ENCODE results near the gene HECW1.

Gene HECW1

GRCh38 chr7:43502941-43503340 is 390.5 kb downstream of the HECW1 start:
- TF ChIP-seq FOXM1 (IDR thresholded peaks at IDR 0.05; ENCODE audit: borderline replicate concordance, low read depth) (no peak), REST (IDR thresholded peaks at IDR 0.05; ENCODE audit: low read depth) (no peak), RAD21 (IDR thresholded peaks at IDR 0.05; ENCODE audit: low read depth) (no peak), NFIC (IDR thresholded peaks at IDR 0.05) (no peak), CEBPB (IDR thresholded peaks at IDR 0.05) (no peak), USF1 (IDR thresholded peaks at IDR 0.05) (no peak), EGR1 (IDR thresholded peaks at IDR 0.05) (no peak), TCF12 (IDR thresholded peaks at IDR 0.05; ENCODE audit: low read depth) (no peak), MAX (IDR thresholded peaks at IDR 0.05) (no peak), TAF1 (IDR thresholded peaks at IDR 0.05; ENCODE audit: low read depth) (no peak), EP300 (IDR thresholded peaks at IDR 0.05; ENCODE audit: borderline replicate concordance) (no peak), CREB1 (IDR thresholded peaks at IDR 0.05; ENCODE audit: low read depth) (no peak), ZBTB7A (IDR thresholded peaks at IDR 0.05; ENCODE audit: low read depth) (no peak), YY1 (IDR thresholded peaks at IDR 0.05; ENCODE audit: low read depth) (no peak), TEAD4 (IDR thresholded peaks at IDR 0.05) (no peak)

DNA sequence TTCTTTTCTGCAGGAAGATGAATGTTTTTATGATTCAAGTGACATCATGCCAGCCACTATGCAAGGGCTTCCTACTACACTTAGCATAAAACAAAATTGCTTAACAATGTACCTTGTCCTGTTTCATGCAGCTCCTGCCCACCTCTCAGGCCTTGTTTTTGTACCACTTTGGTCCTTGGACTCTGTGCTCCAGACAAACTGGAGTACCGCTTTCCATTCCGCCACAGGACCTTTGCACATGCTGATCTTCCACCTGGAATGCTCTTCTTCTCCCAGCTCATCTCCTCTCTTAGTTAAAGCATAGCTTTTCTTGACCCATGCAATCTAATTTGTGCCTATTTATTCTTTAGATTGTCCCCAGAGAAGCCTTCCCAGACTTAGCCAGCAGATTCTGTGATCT is 393.0 kb downstream of the HECW1 start:
- TF ChIP-seq TAF1 (IDR thresholded peaks at IDR 0.05; ENCODE audit: low read depth) (no peak), ZBTB7A (IDR thresholded peaks at IDR 0.05; ENCODE audit: low read depth) (no peak), FOXM1 (IDR thresholded peaks at IDR 0.05; ENCODE audit: borderline replicate concordance, low read depth) (no peak), CEBPB (IDR thresholded peaks at IDR 0.05) (no peak), EP300 (IDR thresholded peaks at IDR 0.05; ENCODE audit: borderline replicate concordance) (no peak), USF1 (IDR thresholded peaks at IDR 0.05) (no peak), EGR1 (IDR thresholded peaks at IDR 0.05) (no peak), RAD21 (IDR thresholded peaks at IDR 0.05; ENCODE audit: low read depth) (no peak), CREB1 (IDR thresholded peaks at IDR 0.05; ENCODE audit: low read depth) (no peak), MAX (IDR thresholded peaks at IDR 0.05) (no peak), TCF12 (IDR thresholded peaks at IDR 0.05; ENCODE audit: low read depth) (no peak), TEAD4 (IDR thresholded peaks at IDR 0.05) (no peak)

DNA sequence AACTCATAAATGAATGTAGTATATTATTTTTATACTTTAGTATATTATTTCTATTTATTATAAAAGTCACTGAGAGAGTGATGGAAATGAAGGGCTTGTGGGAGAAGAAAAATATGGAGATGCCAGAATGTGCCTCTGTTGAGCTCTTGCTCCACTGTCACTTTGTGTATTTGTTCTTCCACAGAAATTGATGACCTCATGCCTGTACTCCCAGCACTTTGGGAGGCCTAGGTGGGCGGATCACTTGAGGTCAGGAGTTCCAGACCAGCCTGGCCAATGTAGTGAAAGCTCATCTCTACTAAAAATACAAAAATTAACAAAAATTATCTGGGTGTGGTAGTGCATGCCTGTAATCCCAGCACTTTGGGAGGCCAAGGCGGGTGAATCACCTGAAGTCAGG is 394.0 kb downstream of the HECW1 start:
- TF ChIP-seq TEAD4 (IDR thresholded peaks at IDR 0.05), result no peak

- TF ChIP-seq EP300 (IDR thresholded peaks at IDR 0.05; ENCODE audit: borderline replicate concordance), result no peak
- no peak for TF ChIP-seq MAX (IDR thresholded peaks at IDR 0.05)
- no peak for TF ChIP-seq CREB1 (IDR thresholded peaks at IDR 0.05; ENCODE audit: low read depth)
- no peak for TF ChIP-seq TEAD4 (IDR thresholded peaks at IDR 0.05)
These were observed 396.0 kb downstream of the HECW1 start for GRCh38 chr7:43508461-43508860.

- TF ChIP-seq EGR1 (IDR thresholded peaks at IDR 0.05) (no peak), TCF12 (IDR thresholded peaks at IDR 0.05; ENCODE audit: low read depth) (no peak), RAD21 (IDR thresholded peaks at IDR 0.05; ENCODE audit: low read depth) (no peak), CREB1 (IDR thresholded peaks at IDR 0.05; ENCODE audit: low read depth) (no peak), EP300 (IDR thresholded peaks at IDR 0.05; ENCODE audit: borderline replicate concordance) (no peak), NFIC (IDR thresholded peaks at IDR 0.05) (no peak), USF1 (IDR thresholded peaks at IDR 0.05) (no peak), TEAD4 (IDR thresholded peaks at IDR 0.05) (no peak), REST (IDR thresholded peaks at IDR 0.05; ENCODE audit: low read depth) (no peak), YY1 (IDR thresholded peaks at IDR 0.05; ENCODE audit: low read depth) (no peak), FOXM1 (IDR thresholded peaks at IDR 0.05; ENCODE audit: borderline replicate concordance, low read depth) (no peak), CEBPB (IDR thresholded peaks at IDR 0.05) (no peak), TAF1 (IDR thresholded peaks at IDR 0.05; ENCODE audit: low read depth) (no peak), ZBTB7A (IDR thresholded peaks at IDR 0.05; ENCODE audit: low read depth) (no peak)
These were observed 397.5 kb downstream of the HECW1 start for GRCh38 chr7:43509906-43510305.

GRCh38 chr7:43511029-43511428 is 398.6 kb downstream of the HECW1 start:
- TF ChIP-seq RAD21 (IDR thresholded peaks at IDR 0.05; ENCODE audit: low read depth) (no peak), USF1 (IDR thresholded peaks at IDR 0.05) (no peak), CREB1 (IDR thresholded peaks at IDR 0.05; ENCODE audit: low read depth) (no peak), YY1 (IDR thresholded peaks at IDR 0.05; ENCODE audit: low read depth) (no peak), TCF12 (IDR thresholded peaks at IDR 0.05; ENCODE audit: low read depth) (no peak), TEAD4 (IDR thresholded peaks at IDR 0.05) (no peak), FOXM1 (IDR thresholded peaks at IDR 0.05; ENCODE audit: borderline replicate concordance, low read depth) (no peak), MAX (IDR thresholded peaks at IDR 0.05) (no peak), TAF1 (IDR thresholded peaks at IDR 0.05; ENCODE audit: low read depth) (no peak), NFIC (IDR thresholded peaks at IDR 0.05) (no peak)
